Keratinocyte (primary cell): Measurements from ENCODE around the gene CDRT4. TPM values are rescaled to one million over a fixed set of nuclear protein-coding genes. Genes with fewer than 3 reads are reported as not detected.

ENCODE experiments used
- DNase-seq: peaks from one replicate; pipeline ENCODE4 v3.0.0-alpha.2; 2011; ENCODE audit warnings: low read depth, missing footprints, low spot score
- FAIRE-seq: peaks from 2 replicates; lab custom pipeline; 2011; peaks lifted over from hg19 to GRCh38; lab: Jason Lieb, UNC
- H2AFZ ChIP-seq: 2 replicates; pipeline ENCODE4 v1.6.0; 2012; ENCODE audit warnings: low read length, control low read depth, inconsistent platforms; ENCODE audit not compliant: control insufficient read depth
- H3K27ac ChIP-seq: 2 replicates; pipeline ENCODE4 v1.5.1; 2011; ENCODE audit warnings: low read length; ENCODE audit not compliant: control insufficient read depth, insufficient read depth
- H3K27me3 ChIP-seq: 3 replicates; pipeline ENCODE4 v1.6.0; 2011; ENCODE audit warnings: low read length; ENCODE audit not compliant: control insufficient read depth, insufficient read depth; ENCODE audit errors: extremely low read depth
- H3K36me3 ChIP-seq, 2 experiments: 2 replicates in 1 of 2; 3 replicates in 1 of 2; pipeline ENCODE4 v1.5.1; 2011; ENCODE audit warnings: low read length in 2 of 2, mild to moderate bottlenecking in 1 of 2; ENCODE audit not compliant: control insufficient read depth in 2 of 2, insufficient read depth in 2 of 2; ENCODE audit errors: extremely low read depth in 1 of 2
- H3K4me1 ChIP-seq: 3 replicates; pipeline ENCODE4 v1.5.1; 2011; ENCODE audit warnings: low read length; ENCODE audit not compliant: control insufficient read depth, insufficient read depth; ENCODE audit errors: extremely low read depth
- H3K4me2 ChIP-seq: 3 replicates; pipeline ENCODE4 v1.6.0; 2011; ENCODE audit warnings: low read depth, low read length; ENCODE audit not compliant: control insufficient read depth, insufficient read depth; ENCODE audit errors: extremely low read depth
- H3K4me3 ChIP-seq, 3 experiments: fragments of 200-600 bp in 1 of 3; sonication (generic) in 1 of 3; 2 replicates in 2 of 3; 3 replicates in 1 of 3; pipeline ENCODE4 v1.5.1; 2011 to 2016; ENCODE audit warnings: low read length in 3 of 3, mild to moderate bottlenecking in 3 of 3, control low read depth in 2 of 3, inconsistent platforms in 1 of 3, low read depth in 1 of 3, mixed read lengths in 1 of 3, mixed run types in 1 of 3, moderate library complexity in 1 of 3; ENCODE audit not compliant: control insufficient read depth in 2 of 3, insufficient read depth in 2 of 3; ENCODE audit errors: extremely low read depth in 1 of 3
- H3K79me2 ChIP-seq: 2 replicates; pipeline ENCODE4 v1.6.0; 2012; ENCODE audit warnings: low read length; ENCODE audit not compliant: control insufficient read depth, insufficient read depth
- H3K9ac ChIP-seq: 3 replicates; pipeline ENCODE4 v1.6.0; 2011; ENCODE audit warnings: low read length; ENCODE audit not compliant: control insufficient read depth, insufficient read depth; ENCODE audit errors: extremely low read depth
- H3K9me1 ChIP-seq: 3 replicates; pipeline ENCODE4 v1.6.0; 2011; ENCODE audit warnings: low read length; ENCODE audit not compliant: control insufficient read depth, insufficient read depth; ENCODE audit errors: extremely low read depth
- H3K9me3 ChIP-seq: 2 replicates; pipeline ENCODE4 v1.5.1; 2012; ENCODE audit warnings: low read depth, low read length; ENCODE audit not compliant: control insufficient read depth
- H4K20me1 ChIP-seq: 3 replicates; pipeline ENCODE4 v1.6.0; 2011; ENCODE audit warnings: low read length; ENCODE audit not compliant: control insufficient read depth, insufficient read depth; ENCODE audit errors: extremely low read depth
- EZH2 ChIP-seq: IDR thresholded peaks from one replicate; pipeline ENCODE4 v1.6.1; 2012; ENCODE audit warnings: inconsistent platforms, mild to moderate bottlenecking, low read length, moderate library complexity
- dilution Hi-C: fragments of 300-500 bp; cut with MboI; formaldehyde crosslinking; loops from one replicate; pipeline ENCODE4 v1.7.0; 2020; ENCODE audit warnings: low sequenced_read_pairs; ENCODE audit not compliant: extremely low pct_ligation_motif_present
- polyA plus RNA-seq, 5 experiments: library from polyadenylated mRNA; depleted of rRNA in 3 of 5; stranded (reverse) in 3 of 5; stranded (forward) in 1 of 5; unstranded in 1 of 5; fragments of >200 nt; gene quantifications; 1 replicate in 1 of 5; 2 replicates in 3 of 5; 3 replicates in 1 of 5; pipeline versions ENCODE4 v1.2.1 to v1.2.3, GENCODE V29; 2011 to 2012; ENCODE audit warnings: missing spikeins in 2 of 5, low read depth in 1 of 5, low replicate concordance in 1 of 5
- TF ChIP-seq, protein P1 (sequence below), 3 experiments: IDR thresholded peaks in 1 of 3; conservative IDR thresholded peaks in 1 of 3; optimal IDR thresholded peaks in 1 of 3; 2 replicates in 2 of 3; 3 replicates in 1 of 3; pipeline versions ENCODE3 to v1.5.1; 2011; ENCODE audit warnings: low read length in 3 of 3, mild to moderate bottlenecking in 3 of 3, moderate library complexity in 2 of 3, control low read depth in 1 of 3, inconsistent platforms in 1 of 3; ENCODE audit not compliant: insufficient read depth in 2 of 3; ENCODE audit errors: extremely low read depth in 1 of 3

The CDRT4 gene
- polyA plus RNA-seq, 1 donor (not counting 4 experiments of a cell fraction or from before 2014, with no cell fraction given): 0.93 TPM

DNA sequence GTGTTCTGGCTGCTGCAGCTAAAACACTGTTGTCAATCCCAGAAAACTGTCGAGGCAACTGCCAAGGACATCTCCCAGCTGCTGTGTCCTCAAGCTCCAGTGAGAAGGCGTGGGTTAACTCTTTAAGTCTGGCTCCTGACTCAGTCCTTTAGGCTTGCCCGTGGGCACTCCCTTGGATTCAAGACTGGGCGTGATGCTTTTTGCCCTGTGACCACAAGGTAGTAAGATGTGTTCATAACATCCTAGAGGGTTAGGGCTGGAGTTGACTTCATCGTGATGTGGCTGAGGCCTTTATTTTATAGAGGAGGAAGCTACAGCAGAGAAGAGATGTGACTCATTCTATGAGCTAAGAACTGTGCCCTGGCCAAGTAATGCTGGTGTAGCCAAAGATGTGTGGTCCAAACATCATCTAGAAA lies 75.1 kb downstream of the CDRT4 start:
- Histone ChIP-seq H3K27ac (no peak overlapping the region), H2AFZ (no peak overlapping the region), H3K9ac (no peak overlapping the region), H3K4me1 (peaks cover 19% of the 10 kb centered on the region), H3K9me1 (no peaks in the 10 kb centered on the region), H3K36me3 (no peaks in the 10 kb centered on the region), H3K4me3 (no peak overlapping the region), H3K9me3 (no peaks in the 10 kb centered on the region), H3K27me3 (no peaks in the 10 kb centered on the region), H4K20me1 (no peaks in the 10 kb centered on the region), H3K4me2 (no peak overlapping the region), H3K79me2 (no peaks in the 10 kb centered on the region)
- peak; percentile 98 for DNase-seq
- dilution Hi-C loops: no loop called here
- FAIRE-seq: peak; percentile 100
- TF ChIP-seq, protein P1, sequence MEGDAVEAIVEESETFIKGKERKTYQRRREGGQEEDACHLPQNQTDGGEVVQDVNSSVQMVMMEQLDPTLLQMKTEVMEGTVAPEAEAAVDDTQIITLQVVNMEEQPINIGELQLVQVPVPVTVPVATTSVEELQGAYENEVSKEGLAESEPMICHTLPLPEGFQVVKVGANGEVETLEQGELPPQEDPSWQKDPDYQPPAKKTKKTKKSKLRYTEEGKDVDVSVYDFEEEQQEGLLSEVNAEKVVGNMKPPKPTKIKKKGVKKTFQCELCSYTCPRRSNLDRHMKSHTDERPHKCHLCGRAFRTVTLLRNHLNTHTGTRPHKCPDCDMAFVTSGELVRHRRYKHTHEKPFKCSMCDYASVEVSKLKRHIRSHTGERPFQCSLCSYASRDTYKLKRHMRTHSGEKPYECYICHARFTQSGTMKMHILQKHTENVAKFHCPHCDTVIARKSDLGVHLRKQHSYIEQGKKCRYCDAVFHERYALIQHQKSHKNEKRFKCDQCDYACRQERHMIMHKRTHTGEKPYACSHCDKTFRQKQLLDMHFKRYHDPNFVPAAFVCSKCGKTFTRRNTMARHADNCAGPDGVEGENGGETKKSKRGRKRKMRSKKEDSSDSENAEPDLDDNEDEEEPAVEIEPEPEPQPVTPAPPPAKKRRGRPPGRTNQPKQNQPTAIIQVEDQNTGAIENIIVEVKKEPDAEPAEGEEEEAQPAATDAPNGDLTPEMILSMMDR (optimal IDR thresholded peaks at IDR 0.05 in 1 of 3, IDR thresholded peaks at IDR 0.05 in 1 of 3, conservative IDR thresholded peaks at IDR 0.05 in 1 of 3; ENCODE audit: extremely low read depth in 1 of 3, insufficient read depth in 2 of 3, low read length in 3 of 3): no peak
- TF ChIP-seq EZH2: no peak

DNA sequence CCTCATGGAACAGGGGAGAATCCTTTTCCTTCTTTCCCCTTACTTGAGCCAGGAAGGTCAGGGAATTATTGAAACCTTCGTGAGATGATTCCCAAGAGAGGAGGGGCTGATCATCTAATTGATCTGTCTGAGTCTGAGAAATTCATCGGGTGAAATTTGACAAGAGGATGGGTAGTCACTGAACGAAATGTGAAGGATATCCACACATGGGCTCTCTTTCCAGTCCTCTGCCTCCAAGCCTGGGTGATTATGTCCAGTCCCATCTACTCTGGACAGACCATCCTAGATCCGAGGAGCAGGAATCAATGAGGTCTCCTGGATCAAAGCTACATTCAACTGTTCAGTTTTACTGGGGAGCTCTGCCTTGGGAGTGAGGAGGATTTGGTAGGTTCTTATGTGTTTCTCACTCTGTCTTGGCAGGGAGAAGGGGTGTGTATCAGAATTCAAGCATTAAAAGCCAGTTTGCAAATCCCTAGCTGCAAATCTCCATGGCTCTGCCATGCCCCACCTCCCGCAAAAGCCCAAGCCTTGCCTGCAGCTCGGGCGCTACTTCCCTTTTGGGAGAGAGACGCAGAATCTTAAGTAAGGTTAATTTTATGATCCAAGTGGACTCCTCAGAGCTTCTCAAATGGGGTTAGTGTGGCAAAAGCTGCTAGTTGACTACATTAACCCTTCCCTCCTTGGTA lies 78.9 kb downstream of the CDRT4 start:
- FAIRE-seq: no peak
- no peak overlapping the region for H2AFZ ChIP-seq
- H3K9ac ChIP-seq: no peak overlapping the region
- no peaks in the 10 kb centered on the region for H3K9me1 ChIP-seq
- dilution Hi-C loops: no loop called here
- no peak overlapping the region for H3K27ac ChIP-seq
- H3K36me3 ChIP-seq: no peaks in the 10 kb centered on the region
- H3K9me3 ChIP-seq: no peaks in the 10 kb centered on the region
- no peaks in the 10 kb centered on the region for H3K27me3 ChIP-seq
- no peaks in the 10 kb centered on the region for H4K20me1 ChIP-seq
- no peak overlapping the region for H3K4me3 ChIP-seq
- H3K4me2 ChIP-seq: no peak overlapping the region
- peaks cover 18% of the 10 kb centered on the region for H3K4me1 ChIP-seq
- H3K79me2 ChIP-seq: no peaks in the 10 kb centered on the region
- TF ChIP-seq, protein P1 (optimal IDR thresholded peaks at IDR 0.05 in 1 of 3, IDR thresholded peaks at IDR 0.05 in 1 of 3, conservative IDR thresholded peaks at IDR 0.05 in 1 of 3; ENCODE audit: extremely low read depth in 1 of 3, insufficient read depth in 2 of 3, low read length in 3 of 3): no peak
- no peak for TF ChIP-seq EZH2
- DNase-seq: no peak
